SK-N-SH (cell line): Measurements from ENCODE around the gene WTIP. TPM values are rescaled to one million over a fixed set of nuclear protein-coding genes. Genes with fewer than 3 reads are reported as not detected.

Experiments used
- CTCF ChIA-PET: fragments of 300-600, 350-600 bp; formaldehyde crosslinking; extraction: SDS; loops from one replicate; lab custom pipeline; 2021; lab: Yijun Ruan, JAX
- POLR2A ChIA-PET: fragments of 350-600 bp; sonication (Branson Sonifier 250); formaldehyde crosslinking; extraction: SDS; loops from one replicate; lab custom pipeline; 2020; ENCODE audit warnings: antibody characterized with exemption, inconsistent platforms; lab: Yijun Ruan, JAX
- DNase-seq: peaks from one replicate; pipeline ENCODE4 v3.0.0; 2012
- H2AFZ ChIP-seq: fragments of 200-600 bp; sonication (generic); 2 replicates; pipeline ENCODE4 v1.8.1; 2016; ENCODE audit warnings: antibody characterized with exemption, mild to moderate bottlenecking, low read depth
- H3F3A ChIP-seq: fragments of 200-600 bp; sonication (generic); replicated peaks from 2 replicates; pipeline ENCODE3; 2016; ENCODE audit warnings: antibody characterized with exemption, mild to moderate bottlenecking; ENCODE audit not compliant: insufficient read depth
- H3K27ac ChIP-seq, 2 experiments: fragments of 200-500 bp in 1 of 2; fragments of 200-600 bp in 1 of 2; sonication (Bioruptor generic) in 1 of 2; sonication (generic), shearing (Covaris generic) in 1 of 2; 2 replicates each; pipeline versions ENCODE4 v1.5.1 to v1.6.1; 2014 to 2016; ENCODE audit warnings: low read depth in 2 of 2, inconsistent platforms in 1 of 2, low read length in 1 of 2, mild to moderate bottlenecking in 1 of 2, mixed read lengths in 1 of 2
- H3K27me3 ChIP-seq: fragments of 200-600 bp; sonication (generic), shearing (Covaris generic); 2 replicates; pipeline ENCODE4 v1.6.1; 2016; ENCODE audit warnings: mixed run types; ENCODE audit not compliant: insufficient read depth
- H3K36me3 ChIP-seq, 2 experiments: fragments of 200-500 bp in 1 of 2; fragments of 200-600 bp in 1 of 2; sonication (Bioruptor generic) in 1 of 2; sonication (generic) in 1 of 2; replicated peaks in 1 of 2; 2 replicates each; pipeline versions ENCODE3 to v1.5.1; 2014 to 2016; ENCODE audit warnings: low read length in 1 of 2, mild to moderate bottlenecking in 1 of 2; ENCODE audit not compliant: insufficient read depth in 2 of 2, control insufficient read depth in 1 of 2
- H3K4me1 ChIP-seq, 2 experiments: fragments of 200-500 bp in 1 of 2; fragments of 200-600 bp in 1 of 2; sonication (Bioruptor generic) in 1 of 2; sonication (generic), shearing (Covaris generic) in 1 of 2; 2 replicates each; pipeline versions ENCODE4 v1.5.1 to v1.6.1; 2014 to 2016; ENCODE audit warnings: low read depth in 1 of 2, low read length in 1 of 2, mixed run types in 1 of 2; ENCODE audit not compliant: insufficient read depth in 2 of 2, control insufficient read depth in 1 of 2
- H3K4me2 ChIP-seq: fragments of 200-600 bp; sonication (generic), shearing (Covaris generic); 2 replicates; pipeline ENCODE4 v1.6.1; 2017; ENCODE audit warnings: mixed run types
- H3K4me3 ChIP-seq, 2 experiments: fragments of 200-500 bp in 1 of 2; fragments of 200-600 bp in 1 of 2; sonication (Bioruptor generic) in 1 of 2; sonication (generic), shearing (Covaris generic) in 1 of 2; 2 replicates each; pipeline versions ENCODE4 v1.5.1 to v1.8.1; 2014 to 2016; ENCODE audit warnings: low read depth in 2 of 2, inconsistent platforms in 1 of 2, low read length in 1 of 2, mild to moderate bottlenecking in 1 of 2, mixed read lengths in 1 of 2, moderate library complexity in 1 of 2
- H3K79me2 ChIP-seq: fragments of 200-600 bp; sonication (generic); 2 replicates; pipeline ENCODE4 v1.8.1; 2017; ENCODE audit warnings: mild to moderate bottlenecking; ENCODE audit not compliant: insufficient read depth
- H3K9ac ChIP-seq: fragments of 200-600 bp; sonication (generic); 2 replicates; pipeline ENCODE4 v1.6.1; 2017; ENCODE audit warnings: mixed run types
- H3K9me2 ChIP-seq: fragments of 200-600 bp; sonication (generic); 2 replicates; pipeline ENCODE4 v1.6.1; 2017; ENCODE audit warnings: mixed run types
- H3K9me3 ChIP-seq: fragments of 200-600 bp; sonication (generic); 2 replicates; pipeline ENCODE4 v1.6.1; 2017; ENCODE audit warnings: mixed run types, mild to moderate bottlenecking, moderate library complexity
- H4K20me1 ChIP-seq: fragments of 200-600 bp; sonication (generic); 2 replicates; pipeline ENCODE4 v1.6.1; 2017; ENCODE audit warnings: mild to moderate bottlenecking, mixed run types; ENCODE audit not compliant: insufficient read depth
- EZH2phosphoT487 ChIP-seq: fragments of 200-600 bp; sonication (generic); IDR thresholded peaks from 2 replicates; pipeline ENCODE4 v1.6.1; 2017; ENCODE audit warnings: low read depth, mixed run types, mild to moderate bottlenecking, antibody characterized with exemption, moderate library complexity, borderline replicate concordance
- GABPA ChIP-seq: IDR thresholded peaks from 2 replicates; pipeline ENCODE4 v1.4.0; 2012; ENCODE audit warnings: low read depth, mild to moderate bottlenecking
- MXI1 ChIP-seq: IDR thresholded peaks from 2 replicates; pipeline ENCODE4 v1.6.1; 2012; ENCODE audit warnings: mild to moderate bottlenecking, low read depth, low read length, improper control_type of control experiment
- TCF12 ChIP-seq: IDR thresholded peaks from 2 replicates; pipeline ENCODE4 v1.4.0; 2012
- TEAD4 ChIP-seq: IDR thresholded peaks from 2 replicates; pipeline ENCODE4 v1.4.0; 2012; ENCODE audit warnings: mild to moderate bottlenecking, borderline replicate concordance; ENCODE audit not compliant: insufficient read depth
- YY1 ChIP-seq: IDR thresholded peaks from 2 replicates; pipeline ENCODE4 v1.4.0; 2012; ENCODE audit warnings: low read depth, mild to moderate bottlenecking
- WGBS: methylation state at CpG from one replicate; pipeline ENCODE4 v1.1.6; 2017; ENCODE audit warnings: low lambda C conversion rate; 5-methylcytosine and 5-hydroxymethylcytosine counted together
- polyA plus RNA-seq, 3 experiments: library from polyadenylated mRNA; depleted of rRNA; stranded (reverse); fragments of >200 nt; gene quantifications; 2 replicates each; pipeline ENCODE4 v1.2.3, GENCODE V29; 2012
- TF ChIP-seq, protein P1 (sequence below): IDR thresholded peaks from 2 replicates; pipeline ENCODE4 v1.4.0; 2012; ENCODE audit warnings: low read depth, borderline replicate concordance
- TF ChIP-seq, protein P2 (sequence below): IDR thresholded peaks from 2 replicates; pipeline ENCODE4 v1.6.1; 2012; ENCODE audit warnings: mild to moderate bottlenecking, low read depth, low read length, moderate library complexity

WTIP gene
- polyA plus RNA-seq, 1 of the 3 experiments (the other 2 are of a cell fraction) = 27.7 TPM

DNA sequence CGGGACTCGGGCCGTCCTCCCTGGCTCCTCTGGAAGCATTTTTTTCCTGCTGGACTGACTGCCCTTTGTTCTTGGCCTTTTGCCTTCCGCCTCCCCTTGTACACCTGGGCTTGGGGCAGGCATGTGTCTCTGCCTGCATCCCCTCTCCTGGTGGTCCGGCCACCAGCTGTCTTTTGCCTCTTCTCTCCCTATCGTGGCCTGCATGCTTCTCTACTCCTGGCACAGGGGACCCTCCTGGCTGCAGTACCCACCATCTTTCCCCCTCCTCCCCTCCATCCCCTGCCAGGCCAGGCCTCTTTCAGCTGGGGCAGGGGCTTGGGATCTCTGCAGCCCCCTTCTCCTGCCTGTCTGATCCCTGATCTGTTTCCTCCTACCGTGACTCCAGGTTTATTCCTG is 12.1 kb downstream of the WTIP start:
- 91% methylated on average over 7 of the region's 7 CpGs for WGBS
- Histone ChIP-seq H3K4me3 (no peak overlapping the region), H3K79me2 (peaks cover 28% of the 10 kb centered on the region; the same call in 1 of the 2 replicates), H3K36me3 (peaks cover 9 to 15% of the 10 kb centered on the region in 2 experiments), H3K27me3 (no peaks in the 10 kb centered on the region), H3K9me3 (no peaks in the 10 kb centered on the region), H3K9ac (no peak overlapping the region), H3K4me1 (no peaks in the 10 kb centered on the region), H3K9me2 (no peaks in the 10 kb centered on the region), H3F3A (no peaks in the 10 kb centered on the region), H3K27ac (no peak overlapping the region), H2AFZ (no peak overlapping the region), H3K4me2 (no peak overlapping the region), H4K20me1 (peaks cover 14% of the 10 kb centered on the region; the same call in 1 of the 2 replicates)
- TF ChIP-seq, protein P1, sequence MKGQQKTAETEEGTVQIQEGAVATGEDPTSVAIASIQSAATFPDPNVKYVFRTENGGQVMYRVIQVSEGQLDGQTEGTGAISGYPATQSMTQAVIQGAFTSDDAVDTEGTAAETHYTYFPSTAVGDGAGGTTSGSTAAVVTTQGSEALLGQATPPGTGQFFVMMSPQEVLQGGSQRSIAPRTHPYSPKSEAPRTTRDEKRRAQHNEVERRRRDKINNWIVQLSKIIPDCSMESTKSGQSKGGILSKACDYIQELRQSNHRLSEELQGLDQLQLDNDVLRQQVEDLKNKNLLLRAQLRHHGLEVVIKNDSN = no peak
- TF ChIP-seq EZH2phosphoT487 (no peak), GABPA (no peak)
- POLR2A ChIA-PET = no interaction called here
- CTCF ChIA-PET = interaction anchor here (1.0 kb wide), 1 partner anchor 9 kb away, joined by 3 read pairs; no protein-coding TSS in a partner anchor
- no peak for DNase-seq

DNA sequence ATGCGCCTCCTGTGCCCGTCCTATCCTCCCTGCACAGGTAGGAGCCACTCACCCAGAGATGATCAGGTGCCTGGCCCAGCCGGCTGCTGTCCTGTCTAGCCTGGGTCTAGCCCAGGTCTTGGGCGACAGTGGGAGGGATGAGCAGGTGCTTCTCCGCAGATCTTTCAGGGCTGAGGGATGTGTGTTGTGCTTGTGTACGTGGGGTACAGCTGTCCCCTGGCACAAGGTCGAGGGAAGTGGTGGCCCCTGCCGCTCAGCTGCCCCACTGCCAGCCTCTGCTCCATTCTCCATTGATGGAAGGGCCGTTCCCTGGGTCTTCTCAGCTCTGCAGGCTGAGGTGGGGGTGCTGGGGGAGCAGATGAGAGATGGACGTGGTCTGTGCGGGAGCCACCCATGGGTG is 13.0 kb downstream of the WTIP start:
- TF ChIP-seq MXI1 (no peak), YY1 (no peak), TEAD4 (no peak), TCF12 (no peak)
- TF ChIP-seq, protein P2, sequence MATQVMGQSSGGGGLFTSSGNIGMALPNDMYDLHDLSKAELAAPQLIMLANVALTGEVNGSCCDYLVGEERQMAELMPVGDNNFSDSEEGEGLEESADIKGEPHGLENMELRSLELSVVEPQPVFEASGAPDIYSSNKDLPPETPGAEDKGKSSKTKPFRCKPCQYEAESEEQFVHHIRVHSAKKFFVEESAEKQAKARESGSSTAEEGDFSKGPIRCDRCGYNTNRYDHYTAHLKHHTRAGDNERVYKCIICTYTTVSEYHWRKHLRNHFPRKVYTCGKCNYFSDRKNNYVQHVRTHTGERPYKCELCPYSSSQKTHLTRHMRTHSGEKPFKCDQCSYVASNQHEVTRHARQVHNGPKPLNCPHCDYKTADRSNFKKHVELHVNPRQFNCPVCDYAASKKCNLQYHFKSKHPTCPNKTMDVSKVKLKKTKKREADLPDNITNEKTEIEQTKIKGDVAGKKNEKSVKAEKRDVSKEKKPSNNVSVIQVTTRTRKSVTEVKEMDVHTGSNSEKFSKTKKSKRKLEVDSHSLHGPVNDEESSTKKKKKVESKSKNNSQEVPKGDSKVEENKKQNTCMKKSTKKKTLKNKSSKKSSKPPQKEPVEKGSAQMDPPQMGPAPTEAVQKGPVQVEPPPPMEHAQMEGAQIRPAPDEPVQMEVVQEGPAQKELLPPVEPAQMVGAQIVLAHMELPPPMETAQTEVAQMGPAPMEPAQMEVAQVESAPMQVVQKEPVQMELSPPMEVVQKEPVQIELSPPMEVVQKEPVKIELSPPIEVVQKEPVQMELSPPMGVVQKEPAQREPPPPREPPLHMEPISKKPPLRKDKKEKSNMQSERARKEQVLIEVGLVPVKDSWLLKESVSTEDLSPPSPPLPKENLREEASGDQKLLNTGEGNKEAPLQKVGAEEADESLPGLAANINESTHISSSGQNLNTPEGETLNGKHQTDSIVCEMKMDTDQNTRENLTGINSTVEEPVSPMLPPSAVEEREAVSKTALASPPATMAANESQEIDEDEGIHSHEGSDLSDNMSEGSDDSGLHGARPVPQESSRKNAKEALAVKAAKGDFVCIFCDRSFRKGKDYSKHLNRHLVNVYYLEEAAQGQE = no peak
- TF ChIP-seq, all 33 proteins: peak for 0
- H3F3A ChIP-seq = no peaks in the 10 kb centered on the region
- H2AFZ ChIP-seq = no peak overlapping the region
- ChIA-PET POLR2A (no interaction called here), CTCF (interaction anchor here (1.0 kb wide), 1 partner anchor 10 kb away, joined by 3 read pairs; no protein-coding TSS in a partner anchor)
- no peaks in the 10 kb centered on the region for H3K9me3 ChIP-seq
- no peak overlapping the region for H3K4me3 ChIP-seq
- no peak overlapping the region for H3K4me2 ChIP-seq
- 96% methylated on average over 7 of the region's 11 CpGs for WGBS
- no peak for DNase-seq
- peaks cover 19% of the 10 kb centered on the region; the same call in 1 of the 2 replicates for H3K79me2 ChIP-seq
- H3K9ac ChIP-seq = no peak overlapping the region
- H3K4me1 ChIP-seq = no peaks in the 10 kb centered on the region
- H4K20me1 ChIP-seq = peaks cover 9% of the 10 kb centered on the region; the same call in 1 of the 2 replicates
- no peaks in the 10 kb centered on the region for H3K9me2 ChIP-seq
- H3K27me3 ChIP-seq = no peaks in the 10 kb centered on the region
- H3K36me3 ChIP-seq = peaks cover 9 to 15% of the 10 kb centered on the region in 2 experiments
- no peak overlapping the region for H3K27ac ChIP-seq
